Left ventricle myocardium inferior (tissue), 1 donor: ENCODE results near the gene NRTN. TPM values are rescaled to one million over a fixed set of nuclear protein-coding genes. Genes with fewer than 3 reads are reported as not detected.

Source experiments
- DNase-seq: peaks from one replicate; pipeline ENCODE4 v3.0.0-alpha.2; 2020
- H3K27ac ChIP-seq: fragments of 200-600 bp; replicated peaks from 2 replicates; pipeline ENCODE4 v1.8.0; 2021
- H3K27me3 ChIP-seq: fragments of 200-600 bp; 2 replicates; pipeline ENCODE4 v1.8.0; 2021; ENCODE audit warnings: low read depth
- H3K36me3 ChIP-seq: fragments of 200-600 bp; 2 replicates; pipeline ENCODE4 v1.8.0; 2021
- H3K4me1 ChIP-seq: fragments of 200-600 bp; 2 replicates; pipeline ENCODE4 v1.8.0; 2021
- H3K4me3 ChIP-seq: fragments of 200-600 bp; 2 replicates; pipeline ENCODE4 v1.8.0; 2021; ENCODE audit warnings: mild to moderate bottlenecking, moderate library complexity
- H3K9me3 ChIP-seq: fragments of 200-600 bp; replicated peaks from 2 replicates; pipeline ENCODE4 v1.8.0; 2021
- CTCF ChIP-seq: fragments of 200-600 bp; IDR thresholded peaks from 2 replicates; pipeline ENCODE4 v1.8.0; 2021; ENCODE audit warnings: antibody characterized with exemption, mild to moderate bottlenecking, borderline replicate concordance
- intact Hi-C: fragments of 100-400 bp; cut with micrococcal nuclease; formaldehyde crosslinking; loops from one replicate; pipeline ENCODE4 v1.11.0; 2022
- total RNA-seq: library from RNA; stranded (reverse); fragmentation: NEBNext Ultra II Directional; extraction: Animal tissue kit (Norgen Biotek cat#: 25700); gene quantifications from one replicate; pipeline ENCODE4 v1.2.1, GENCODE V29; 2021
- donor health status: DM: no; HTN: yes; CAD: no; lungs with severe emphysema.

The NRTN gene
- total RNA-seq, 1 donor from 2014 or later: 22.8 TPM

DNA sequence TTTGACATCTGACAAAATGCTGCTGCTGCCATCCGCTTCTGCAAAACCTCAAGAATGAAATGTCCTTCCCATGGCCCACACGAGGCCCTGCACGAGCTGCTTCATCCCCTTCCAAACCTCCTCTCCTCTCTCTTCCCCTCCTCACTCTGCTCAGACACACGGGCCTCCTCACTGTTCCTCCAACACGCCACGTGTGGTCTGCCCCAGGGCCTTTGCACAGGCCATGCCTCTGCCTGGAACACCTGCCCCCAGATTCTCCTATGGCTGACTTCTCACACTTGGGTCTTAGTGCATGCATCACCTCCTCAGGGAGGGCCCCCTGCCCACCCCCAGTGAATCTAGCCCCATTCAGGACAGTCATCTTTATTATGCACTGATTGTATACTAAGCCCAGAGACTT lies 15.9 kb downstream of the NRTN start:
- intact Hi-C loops: no loop called here
- H3K9me3 ChIP-seq: no peaks in the 10 kb centered on the region
- no peak for DNase-seq
- TF ChIP-seq CTCF: no peak
- no peak overlapping the region for H3K4me3 ChIP-seq
- H3K36me3 ChIP-seq: no peaks in the 10 kb centered on the region
- H3K4me1 ChIP-seq: peaks cover 7% of the 10 kb centered on the region
- no peak overlapping the region for H3K27ac ChIP-seq
- peaks cover 7% of the 10 kb centered on the region for H3K27me3 ChIP-seq

DNA sequence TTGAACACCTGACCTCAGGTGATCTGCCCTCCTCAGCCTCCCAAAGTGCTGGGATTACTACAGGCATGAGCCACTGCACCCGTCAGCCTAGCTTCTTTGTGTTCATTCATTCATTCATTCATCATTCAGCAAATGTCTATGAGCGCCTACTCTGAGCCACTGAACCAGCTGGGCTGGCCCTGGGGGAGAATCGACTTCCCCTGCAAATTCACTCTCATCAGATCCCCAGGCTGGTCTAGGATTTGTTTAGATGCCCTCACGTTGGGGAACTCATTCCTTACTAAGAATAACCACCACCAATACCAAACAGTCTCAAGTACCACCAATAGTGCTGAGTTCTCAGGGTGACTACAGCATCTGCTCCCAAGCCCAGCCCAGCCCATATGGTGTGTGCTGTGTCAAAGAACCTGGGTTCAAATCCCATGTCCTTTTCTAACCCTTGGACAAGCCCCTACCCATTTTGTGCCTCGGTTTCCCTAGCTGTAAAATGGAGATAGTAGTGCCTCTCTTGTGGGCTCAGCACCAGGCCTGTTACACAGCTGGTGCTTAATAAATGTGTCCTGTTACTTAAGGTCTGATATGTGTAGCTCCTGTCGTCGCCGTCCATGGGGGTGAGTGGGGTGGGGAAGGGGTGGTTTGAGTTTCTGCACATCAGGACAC lies 16.8 kb downstream of the NRTN start:
- intact Hi-C loops: no loop called here
- Histone ChIP-seq H3K27me3 (peaks cover 10% of the 10 kb centered on the region), H3K9me3 (no peaks in the 10 kb centered on the region), H3K36me3 (no peaks in the 10 kb centered on the region), H3K4me3 (no peak overlapping the region), H3K4me1 (peaks cover 7% of the 10 kb centered on the region), H3K27ac (no peak overlapping the region)
- TF ChIP-seq CTCF: no peak
- no peak for DNase-seq

GRCh38 chr19:5822181-5822844 lies 17.4 kb downstream of the NRTN start:
- no peak for DNase-seq
- H3K36me3 ChIP-seq: no peaks in the 10 kb centered on the region
- no peak overlapping the region for H3K4me3 ChIP-seq
- H3K4me1 ChIP-seq: peaks cover 13% of the 10 kb centered on the region
- no peak for TF ChIP-seq CTCF
- H3K27ac ChIP-seq: no peak overlapping the region
- no peaks in the 10 kb centered on the region for H3K9me3 ChIP-seq
- H3K27me3 ChIP-seq: peaks cover 17% of the 10 kb centered on the region
- intact Hi-C loops: no loop called here

DNA sequence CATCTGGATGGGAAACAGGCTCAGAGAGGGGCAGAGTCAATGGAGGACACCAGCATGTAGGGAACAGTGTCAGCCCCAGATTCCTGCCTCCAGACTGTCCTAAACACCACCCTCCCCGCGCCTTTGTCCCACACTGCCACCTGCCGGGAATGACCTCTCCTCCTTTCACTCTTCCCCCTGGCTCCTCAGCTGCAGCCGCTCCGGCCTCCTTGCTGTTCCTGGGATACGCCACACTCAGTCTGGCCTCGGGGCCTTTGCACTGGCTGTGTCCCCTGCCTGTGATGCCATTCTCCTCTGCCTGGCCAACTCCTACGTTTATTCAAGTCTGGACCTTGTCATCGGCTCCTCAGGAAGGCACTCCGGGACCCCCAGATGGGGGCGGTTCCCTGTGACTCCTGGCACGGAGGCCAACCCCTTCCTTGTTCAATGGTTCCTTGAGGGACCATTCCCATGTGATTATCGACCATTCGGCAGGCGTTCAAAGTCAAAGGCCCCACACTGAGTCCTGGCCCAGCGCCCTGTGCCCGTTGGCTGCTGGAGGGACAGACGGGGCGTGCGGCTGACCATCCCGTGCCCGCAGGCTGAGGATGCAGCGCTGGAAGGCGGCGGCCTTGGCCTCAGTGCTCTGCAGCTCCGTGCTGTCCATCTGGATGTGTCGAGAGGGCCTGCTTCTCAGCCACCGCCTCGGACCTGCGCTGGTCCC lies 18.9 kb downstream of the NRTN start:
- intact Hi-C loops: no loop called here
- no peak for TF ChIP-seq CTCF
- no peaks in the 10 kb centered on the region for H3K9me3 ChIP-seq
- H3K36me3 ChIP-seq: no peaks in the 10 kb centered on the region
- peaks cover 25% of the 10 kb centered on the region for H3K4me1 ChIP-seq
- H3K27me3 ChIP-seq: peaks cover 29% of the 10 kb centered on the region
- H3K27ac ChIP-seq: no peak overlapping the region
- no peak for DNase-seq
- no peak overlapping the region for H3K4me3 ChIP-seq

GRCh38 chr19:5824751-5825150 lies 19.9 kb downstream of the NRTN start:
- DNase-seq: no peak
- Histone ChIP-seq H3K27me3 (peaks cover 39% of the 10 kb centered on the region), H3K27ac (no peak overlapping the region), H3K9me3 (no peaks in the 10 kb centered on the region), H3K4me3 (no peak overlapping the region), H3K36me3 (no peaks in the 10 kb centered on the region), H3K4me1 (peaks cover 34% of the 10 kb centered on the region)
- intact Hi-C loops: no loop called here
- no peak for TF ChIP-seq CTCF
